Measurements from ENCODE around the gene NOS3. TPM values are rescaled to one million over a fixed set of nuclear protein-coding genes. Genes with fewer than 3 reads are reported as not detected.

NOS3 gene
- total and polyA plus RNA-seq, 2 donors from 2014 or later, result 9.3 to 51.7 TPM

- no peak for FAIRE-seq
- Histone ChIP-seq H3K4me1 (ENCODE audit: control insufficient read depth in 2 of 3, insufficient read depth in 2 of 3, low read depth in 1 of 3, low read length in 3 of 3) (peaks cover 0 to 23% (median 0%) of the 10 kb centered on the region in 3 donors), H3K4me3 (ENCODE audit: low read length in 3 of 3) (no peak overlapping the region)
Observed at GRCh38 chr7:151017953-151018420, 27.2 kb downstream of the NOS3 start.

DNA sequence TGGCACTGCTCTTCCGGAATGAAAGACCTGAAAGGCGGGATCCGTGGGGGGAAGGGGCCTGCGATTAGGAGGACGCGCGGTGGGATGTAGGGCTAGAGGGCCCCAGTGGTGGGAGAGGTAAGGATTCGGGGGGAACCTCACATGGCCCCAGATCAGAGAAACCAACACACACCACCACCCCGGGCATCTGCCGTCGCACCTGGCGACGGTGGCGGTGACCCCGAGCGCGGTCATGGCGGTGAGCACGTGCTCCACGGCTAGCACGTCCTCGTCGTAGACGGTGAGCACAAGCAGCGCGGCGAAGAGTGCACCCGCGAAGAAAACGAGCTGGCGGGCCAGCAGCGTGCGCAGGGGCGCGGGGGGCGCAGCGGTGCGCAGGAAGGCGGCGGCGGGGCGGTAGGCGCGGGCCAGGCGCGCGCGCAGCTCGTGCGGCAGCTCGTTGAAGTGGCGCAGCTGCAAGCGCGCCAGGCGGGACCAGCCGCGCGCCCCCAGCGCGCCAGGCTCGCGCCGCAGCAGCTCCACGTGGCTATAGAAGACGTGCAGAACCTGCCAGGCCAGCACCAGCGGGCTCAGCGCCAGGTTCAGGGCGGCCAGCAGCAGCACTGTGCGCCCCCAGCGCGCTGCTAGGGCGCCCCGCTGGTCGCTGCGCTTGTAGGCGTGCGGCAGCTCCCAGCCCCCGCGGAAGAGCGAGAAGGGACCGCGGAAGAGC is 27.8 kb downstream of the NOS3 start:
- DNase-seq (peak in 4 of 5 donors; percentile 62 to 80 (median 69)), FAIRE-seq (no peak)
- no peak overlapping the region for H3K27ac ChIP-seq (ENCODE audit: low read depth in 2 of 2, low read length in 2 of 2)
- no peak overlapping the region for H3K4me3 ChIP-seq (ENCODE audit: low read length in 3 of 3)
- peaks cover 0 to 21% (median 0%) of the 10 kb centered on the region in 3 donors for H3K4me1 ChIP-seq (ENCODE audit: control insufficient read depth in 2 of 3, insufficient read depth in 2 of 3, low read depth in 1 of 3, low read length in 3 of 3)
- no peak overlapping the region for H3K9ac ChIP-seq (ENCODE audit: low read length in 3 of 3)
- H3K36me3 ChIP-seq (ENCODE audit: control insufficient read depth in 2 of 3, insufficient read depth in 3 of 3, low read length in 3 of 3), result no peaks in the 10 kb centered on the region
- H3K9me3 ChIP-seq (ENCODE audit: control insufficient read depth in 2 of 3, insufficient read depth in 1 of 3, low read length in 3 of 3), result no peaks in the 10 kb centered on the region
- intact Hi-C loops (cut with DNase I), result no loop called here
- TF ChIP-seq, protein P1, sequence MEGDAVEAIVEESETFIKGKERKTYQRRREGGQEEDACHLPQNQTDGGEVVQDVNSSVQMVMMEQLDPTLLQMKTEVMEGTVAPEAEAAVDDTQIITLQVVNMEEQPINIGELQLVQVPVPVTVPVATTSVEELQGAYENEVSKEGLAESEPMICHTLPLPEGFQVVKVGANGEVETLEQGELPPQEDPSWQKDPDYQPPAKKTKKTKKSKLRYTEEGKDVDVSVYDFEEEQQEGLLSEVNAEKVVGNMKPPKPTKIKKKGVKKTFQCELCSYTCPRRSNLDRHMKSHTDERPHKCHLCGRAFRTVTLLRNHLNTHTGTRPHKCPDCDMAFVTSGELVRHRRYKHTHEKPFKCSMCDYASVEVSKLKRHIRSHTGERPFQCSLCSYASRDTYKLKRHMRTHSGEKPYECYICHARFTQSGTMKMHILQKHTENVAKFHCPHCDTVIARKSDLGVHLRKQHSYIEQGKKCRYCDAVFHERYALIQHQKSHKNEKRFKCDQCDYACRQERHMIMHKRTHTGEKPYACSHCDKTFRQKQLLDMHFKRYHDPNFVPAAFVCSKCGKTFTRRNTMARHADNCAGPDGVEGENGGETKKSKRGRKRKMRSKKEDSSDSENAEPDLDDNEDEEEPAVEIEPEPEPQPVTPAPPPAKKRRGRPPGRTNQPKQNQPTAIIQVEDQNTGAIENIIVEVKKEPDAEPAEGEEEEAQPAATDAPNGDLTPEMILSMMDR (IDR thresholded peaks at IDR 0.05; ENCODE audit: borderline replicate concordance, extremely low read depth, insufficient read depth), result no peak
- peaks cover 7% of the 10 kb centered on the region for H3K27me3 ChIP-seq (ENCODE audit: control insufficient read depth, insufficient read depth, low read length)

More at GRCh38 chr7:151017953-151018420, 27.2 kb downstream of the NOS3 start:
- peaks cover 7% of the 10 kb centered on the region for H3K27me3 ChIP-seq (ENCODE audit: control insufficient read depth, insufficient read depth, low read length)
- intact Hi-C loops (cut with DNase I), result no loop called here
- peak in 4 of 5 donors; percentile 85 to 92 (median 88) for DNase-seq
- no peaks in the 10 kb centered on the region for H3K36me3 ChIP-seq (ENCODE audit: control insufficient read depth in 2 of 3, insufficient read depth in 3 of 3, low read length in 3 of 3)
- no peak overlapping the region for H3K9ac ChIP-seq (ENCODE audit: low read length in 3 of 3)
- H3K9me3 ChIP-seq (ENCODE audit: control insufficient read depth in 2 of 3, insufficient read depth in 1 of 3, low read length in 3 of 3), result no peaks in the 10 kb centered on the region
- no peak overlapping the region for H3K27ac ChIP-seq (ENCODE audit: low read depth in 2 of 2, low read length in 2 of 2)
- TF ChIP-seq, protein P1 (IDR thresholded peaks at IDR 0.05; ENCODE audit: borderline replicate concordance, extremely low read depth, insufficient read depth), result peak; percentile 73

GRCh38 chr7:151019130-151019447 is 28.3 kb downstream of the NOS3 start:
- FAIRE-seq (no peak), DNase-seq (no peak)
- intact Hi-C loops (cut with DNase I), result no loop called here

More at GRCh38 chr7:151019130-151019447, 28.3 kb downstream of the NOS3 start:
- H3K27me3 ChIP-seq (ENCODE audit: control insufficient read depth, insufficient read depth, low read length), result peaks cover 5% of the 10 kb centered on the region
- no peaks in the 10 kb centered on the region for H3K36me3 ChIP-seq (ENCODE audit: control insufficient read depth in 2 of 3, insufficient read depth in 3 of 3, low read length in 3 of 3)
- peaks cover 0 to 16% (median 0%) of the 10 kb centered on the region in 3 donors for H3K4me1 ChIP-seq (ENCODE audit: control insufficient read depth in 2 of 3, insufficient read depth in 2 of 3, low read depth in 1 of 3, low read length in 3 of 3)
- H3K4me3 ChIP-seq (ENCODE audit: low read length in 3 of 3), result no peak overlapping the region
- no peak overlapping the region for H3K27ac ChIP-seq (ENCODE audit: low read depth in 2 of 2, low read length in 2 of 2)
- TF ChIP-seq, protein P1 (IDR thresholded peaks at IDR 0.05; ENCODE audit: borderline replicate concordance, extremely low read depth, insufficient read depth), result no peak
- no peaks in the 10 kb centered on the region for H3K9me3 ChIP-seq (ENCODE audit: control insufficient read depth in 2 of 3, insufficient read depth in 1 of 3, low read length in 3 of 3)
- no peak overlapping the region for H3K9ac ChIP-seq (ENCODE audit: low read length in 3 of 3)
